Upper lobe of right lung (tissue), 1 donor: ENCODE results near the gene MMP27. TPM values are rescaled to one million over a fixed set of nuclear protein-coding genes. Genes with fewer than 3 reads are reported as not detected.

ENCODE experiments used
- ATAC-seq: fragments of 200-7000 bp; cut with Tn5 transposase; one replicate; pipeline ENCODE4 v1.9.1; 2020; ENCODE audit warnings: mild to moderate bottlenecking, moderate library complexity
- DNase-seq: peaks from one replicate; pipeline ENCODE4 v3.0.0-alpha.2; 2020
- H3K27ac ChIP-seq: fragments of 200-600 bp; one replicate; pipeline ENCODE4 v1.8.0; 2022
- H3K27me3 ChIP-seq: fragments of 200-600 bp; one replicate; pipeline ENCODE4 v1.8.0; 2022; ENCODE audit warnings: mild to moderate bottlenecking
- H3K36me3 ChIP-seq: fragments of 200-600 bp; one replicate; pipeline ENCODE4 v1.8.0; 2022
- H3K4me1 ChIP-seq: fragments of 200-600 bp; one replicate; pipeline ENCODE4 v1.8.0; 2022
- H3K4me3 ChIP-seq: fragments of 200-600 bp; one replicate; pipeline ENCODE4 v1.8.0; 2022; ENCODE audit warnings: mild to moderate bottlenecking
- H3K9me3 ChIP-seq: fragments of 200-600 bp; one replicate; pipeline ENCODE4 v1.8.0; 2022
- intact Hi-C: fragments of 100-400 bp; cut with DNase I; formaldehyde crosslinking; loops from one replicate; pipeline ENCODE4 v1.11.0; 2022
- total RNA-seq: library from RNA; stranded (reverse); fragmentation: NEBNext Ultra II Directional; extraction: Animal tissue kit (Norgen Biotek cat#: 25700); gene quantifications from one replicate; pipeline ENCODE4 v1.2.1, GENCODE V29; 2021
- TF ChIP-seq, protein P1 (sequence below): fragments of 200-600 bp; IDR thresholded peaks from one replicate; pipeline ENCODE4 v1.8.0; 2022; ENCODE audit warnings: antibody characterized with exemption
- donor health status: DM: no; HTN: yes; CAD: no; lungs with severe emphysema.

Gene MMP27
- total RNA-seq, 1 donor from 2014 or later = not detected

- TF ChIP-seq, protein P1, sequence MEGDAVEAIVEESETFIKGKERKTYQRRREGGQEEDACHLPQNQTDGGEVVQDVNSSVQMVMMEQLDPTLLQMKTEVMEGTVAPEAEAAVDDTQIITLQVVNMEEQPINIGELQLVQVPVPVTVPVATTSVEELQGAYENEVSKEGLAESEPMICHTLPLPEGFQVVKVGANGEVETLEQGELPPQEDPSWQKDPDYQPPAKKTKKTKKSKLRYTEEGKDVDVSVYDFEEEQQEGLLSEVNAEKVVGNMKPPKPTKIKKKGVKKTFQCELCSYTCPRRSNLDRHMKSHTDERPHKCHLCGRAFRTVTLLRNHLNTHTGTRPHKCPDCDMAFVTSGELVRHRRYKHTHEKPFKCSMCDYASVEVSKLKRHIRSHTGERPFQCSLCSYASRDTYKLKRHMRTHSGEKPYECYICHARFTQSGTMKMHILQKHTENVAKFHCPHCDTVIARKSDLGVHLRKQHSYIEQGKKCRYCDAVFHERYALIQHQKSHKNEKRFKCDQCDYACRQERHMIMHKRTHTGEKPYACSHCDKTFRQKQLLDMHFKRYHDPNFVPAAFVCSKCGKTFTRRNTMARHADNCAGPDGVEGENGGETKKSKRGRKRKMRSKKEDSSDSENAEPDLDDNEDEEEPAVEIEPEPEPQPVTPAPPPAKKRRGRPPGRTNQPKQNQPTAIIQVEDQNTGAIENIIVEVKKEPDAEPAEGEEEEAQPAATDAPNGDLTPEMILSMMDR = no peak
- no peak for DNase-seq
- intact Hi-C loops = no loop called here
- no peak overlapping the region for H3K27ac ChIP-seq
- no peak for ATAC-seq
- no peaks in the 10 kb centered on the region for H3K4me1 ChIP-seq
- H3K27me3 ChIP-seq = no peaks in the 10 kb centered on the region
- H3K9me3 ChIP-seq = no peaks in the 10 kb centered on the region
- H3K4me3 ChIP-seq = no peak overlapping the region
- no peaks in the 10 kb centered on the region for H3K36me3 ChIP-seq
Measured at GRCh38 chr11:102656528-102656927, 49.0 kb downstream of the MMP27 start.

GRCh38 chr11:102655547-102655946 lies 50.0 kb downstream of the MMP27 start:
- Histone ChIP-seq H3K4me1 (no peaks in the 10 kb centered on the region), H3K27me3 (no peaks in the 10 kb centered on the region), H3K9me3 (no peaks in the 10 kb centered on the region), H3K36me3 (no peaks in the 10 kb centered on the region), H3K4me3 (no peak overlapping the region), H3K27ac (no peak overlapping the region)
- DNase-seq = no peak
- intact Hi-C loops = no loop called here
- ATAC-seq = no peak
- TF ChIP-seq, protein P1 = no peak

GRCh38 chr11:102654761-102655160 lies 50.8 kb downstream of the MMP27 start:
- Histone ChIP-seq H3K4me1 (no peaks in the 10 kb centered on the region), H3K36me3 (no peaks in the 10 kb centered on the region), H3K9me3 (no peaks in the 10 kb centered on the region), H3K27me3 (no peaks in the 10 kb centered on the region), H3K4me3 (no peak overlapping the region), H3K27ac (no peak overlapping the region)
- intact Hi-C loops = no loop called here
- TF ChIP-seq, protein P1 = no peak
- ATAC-seq (no peak), DNase-seq (no peak)

DNA sequence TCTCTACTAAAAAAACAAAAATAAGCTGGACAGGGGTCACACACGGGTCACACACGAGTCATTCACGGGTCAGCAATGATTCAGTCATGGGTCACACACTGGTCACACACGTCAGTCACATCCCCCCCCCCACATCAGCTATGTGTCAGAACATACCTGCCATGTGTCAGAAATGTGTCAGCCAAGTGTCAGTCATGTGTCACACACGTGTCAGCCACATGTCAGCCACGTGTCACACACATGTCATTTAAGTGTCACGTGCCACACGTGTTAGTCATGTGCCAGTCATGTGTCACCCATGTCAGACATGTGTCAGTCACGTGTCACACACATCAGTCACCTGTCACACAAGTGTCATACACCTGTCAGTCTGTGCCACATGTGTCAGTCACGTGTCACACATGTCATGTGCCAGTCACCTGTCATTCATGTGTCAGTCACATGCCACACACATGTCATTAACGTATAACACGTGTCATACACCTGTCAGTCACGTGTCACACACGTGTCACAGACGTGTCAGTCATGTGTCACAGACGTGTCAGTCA lies 51.8 kb downstream of the MMP27 start:
- Histone ChIP-seq H3K36me3 (no peaks in the 10 kb centered on the region), H3K9me3 (no peaks in the 10 kb centered on the region), H3K4me1 (no peaks in the 10 kb centered on the region), H3K27ac (no peak overlapping the region), H3K27me3 (no peaks in the 10 kb centered on the region), H3K4me3 (no peak overlapping the region)
- ATAC-seq = no peak
- DNase-seq = no peak
- TF ChIP-seq, protein P1 = no peak
- intact Hi-C loops = no loop called here

DNA sequence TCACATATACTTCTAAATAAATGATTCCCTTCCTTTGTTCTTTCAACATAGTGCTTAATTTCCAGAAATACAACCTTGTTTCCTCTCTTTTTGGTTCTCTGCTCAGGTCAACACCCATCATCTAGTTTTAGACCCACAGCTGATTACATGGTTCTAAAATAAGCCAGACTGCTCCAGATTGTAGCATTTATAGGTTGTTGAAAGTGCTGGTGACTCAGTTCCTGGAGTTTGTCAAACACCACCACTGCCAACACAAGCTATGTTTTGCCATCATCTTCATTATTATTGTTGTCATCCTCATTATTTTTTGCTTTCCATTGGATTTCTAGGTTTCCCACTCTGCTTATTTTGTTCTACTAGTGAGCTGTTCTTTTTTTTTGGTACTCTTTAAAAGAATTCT lies 58.1 kb downstream of the MMP27 start:
- no peak for DNase-seq
- TF ChIP-seq, protein P1 = no peak
- H3K9me3 ChIP-seq = no peaks in the 10 kb centered on the region
- no peak overlapping the region for H3K4me3 ChIP-seq
- H3K27me3 ChIP-seq = no peaks in the 10 kb centered on the region
- no peaks in the 10 kb centered on the region for H3K36me3 ChIP-seq
- H3K27ac ChIP-seq = no peak overlapping the region
- ATAC-seq = no peak
- H3K4me1 ChIP-seq = no peaks in the 10 kb centered on the region
- intact Hi-C loops = no loop called here

GRCh38 chr11:102643941-102644340 lies 61.6 kb downstream of the MMP27 start:
- Histone ChIP-seq H3K36me3 (no peaks in the 10 kb centered on the region), H3K4me3 (no peak overlapping the region), H3K4me1 (no peaks in the 10 kb centered on the region), H3K27ac (no peak overlapping the region), H3K27me3 (no peaks in the 10 kb centered on the region), H3K9me3 (no peaks in the 10 kb centered on the region)
- DNase-seq (no peak), ATAC-seq (no peak)
- intact Hi-C loops = no loop called here
- TF ChIP-seq, protein P1 = no peak
